Neural progenitor cell (in vitro differentiated cells): ENCODE results near the gene PTPRN2. TPM values are rescaled to one million over a fixed set of nuclear protein-coding genes. Genes with fewer than 3 reads are reported as not detected.
A peak's percentile ranks its signal among the peaks of the same experiment; 100 is the strongest.

Source experiments
- DNase-seq: peaks from one replicate; pipeline ENCODE4 v3.0.0-alpha.2; 2016; ENCODE audit warnings: low spot score
- H2AFZ ChIP-seq: fragments of 200-600 bp; sonication (generic); replicated peaks from 2 replicates; pipeline ENCODE4 v1.6.1; 2016; ENCODE audit warnings: antibody characterized with exemption
- H3F3A ChIP-seq: fragments of 200-600 bp; sonication (generic); 2 replicates; pipeline ENCODE4 v1.6.1; 2016; ENCODE audit warnings: antibody characterized with exemption, low read depth
- H3K27ac ChIP-seq: fragments of 200-600 bp; sonication (generic); 2 replicates; pipeline ENCODE4 v1.5.1; 2016; ENCODE audit warnings: mild to moderate bottlenecking
- H3K27me3 ChIP-seq: fragments of 200-600 bp; sonication (generic); 2 replicates; pipeline ENCODE4 v1.6.1; 2016; ENCODE audit warnings: mild to moderate bottlenecking, moderate library complexity
- H3K36me3 ChIP-seq: fragments of 200-600 bp; sonication (generic); 2 replicates; pipeline ENCODE4 v1.5.1; 2016
- H3K4me1 ChIP-seq: fragments of 200-600 bp; sonication (generic); 2 replicates; pipeline ENCODE4 v1.6.1; 2016; ENCODE audit warnings: mixed run types
- H3K4me2 ChIP-seq: fragments of 200-600 bp; sonication (generic); 2 replicates; pipeline ENCODE4 v1.6.1; 2016
- H3K4me3 ChIP-seq: fragments of 200-600 bp; sonication (generic); 2 replicates; pipeline ENCODE4 v1.5.1; 2016
- H3K79me2 ChIP-seq: fragments of 200-600 bp; sonication (generic); 2 replicates; pipeline ENCODE4 v1.6.1; 2016; ENCODE audit warnings: low read depth
- H3K9ac ChIP-seq: fragments of 200-600 bp; sonication (generic); 2 replicates; pipeline ENCODE4 v1.6.1; 2016
- H3K9me3 ChIP-seq: fragments of 200-600 bp; sonication (generic); 2 replicates; pipeline ENCODE4 v1.5.1; 2016; ENCODE audit warnings: low read depth
- H4K20me1 ChIP-seq: fragments of 200-600 bp; sonication (generic); 2 replicates; pipeline ENCODE4 v1.6.1; 2016; ENCODE audit warnings: low read depth
- H3K27ac Mint-ChIP-seq: 3 replicates; pipeline ENCODE4 v1.8.0; 2021; ENCODE audit warnings: mixed read lengths
- H3K27me3 Mint-ChIP-seq: 2 replicates; pipeline ENCODE4 v1.8.0; 2022; ENCODE audit warnings: low read depth, mild to moderate bottlenecking, inconsistent platforms, moderate library complexity, mixed read lengths; ENCODE audit not compliant: insufficient read depth
- H3K36me3 Mint-ChIP-seq: 3 replicates; pipeline ENCODE4 v1.8.0; 2021; ENCODE audit warnings: mixed read lengths
- H3K4me1 Mint-ChIP-seq: 3 replicates; pipeline ENCODE4 v1.8.0; 2021; ENCODE audit warnings: mixed read lengths
- H3K4me3 Mint-ChIP-seq: 3 replicates; pipeline ENCODE4 v1.8.0; 2021; ENCODE audit warnings: mild to moderate bottlenecking, moderate library complexity, mixed read lengths
- H3K9me3 Mint-ChIP-seq: 3 replicates; pipeline ENCODE4 v1.8.0; 2020; ENCODE audit warnings: mixed read lengths
- CTCF ChIP-seq: fragments of 200-600 bp; sonication (generic); IDR thresholded peaks from 2 replicates; pipeline ENCODE4 v1.5.1; 2017; ENCODE audit warnings: antibody characterized with exemption, mild to moderate bottlenecking
- EZH2 ChIP-seq: fragments of 200-600 bp; sonication (generic); IDR thresholded peaks from 2 replicates; pipeline ENCODE4 v1.6.1; 2017; ENCODE audit warnings: antibody characterized with exemption, mild to moderate bottlenecking, moderate library complexity
- EZH2phosphoT487 ChIP-seq: fragments of 200-600 bp; sonication (generic); IDR thresholded peaks from 2 replicates; pipeline ENCODE4 v1.6.1; 2017; ENCODE audit warnings: antibody characterized with exemption
- total RNA-seq: library from RNA; depleted of rRNA; stranded (reverse); fragments of >200 nt; gene quantifications from 2 replicates; pipeline ENCODE4 v1.2.3, GENCODE V29; 2015; ENCODE audit warnings: low replicate concordance

PTPRN2 gene
- total RNA-seq, 1 donor from 2014 or later: 3.0 TPM

GRCh38 chr7:158588085-158588877 lies 658 bp upstream of the PTPRN2 start:
- DNase-seq: peak; percentile 65
- peak overlapping the region; percentile 97 for H2AFZ ChIP-seq
- H3K27me3 Mint-ChIP-seq: peaks cover 40% of the 10 kb centered on the region

GRCh38 chr7:158586499-158587161 lies 993 bp downstream of the PTPRN2 start:
- peak overlapping the region; percentile 91 for H3K4me2 ChIP-seq
- Mint-ChIP-seq H3K36me3 (no peaks in the 10 kb centered on the region), H3K27me3 (peaks cover 46% of the 10 kb centered on the region), H3K9me3 (no peaks in the 10 kb centered on the region), H3K4me3 (peak overlapping the region; percentile 83), H3K4me1 (peaks cover 3% of the 10 kb centered on the region), H3K27ac (no peak overlapping the region)
- no peak overlapping the region for H3K27ac ChIP-seq
- DNase-seq: peak; percentile 14
- TF ChIP-seq CTCF (no peak), EZH2phosphoT487 (peak; percentile 43), EZH2 (peak; percentile 65)
- H3F3A ChIP-seq: peaks cover 6% of the 10 kb centered on the region
- no peaks in the 10 kb centered on the region for H3K9me3 ChIP-seq
- no peaks in the 10 kb centered on the region for H3K79me2 ChIP-seq
- H3K9ac ChIP-seq: no peak overlapping the region
- peaks cover 76% of the 10 kb centered on the region for H3K27me3 ChIP-seq
- H3K36me3 ChIP-seq: no peaks in the 10 kb centered on the region
- peaks cover 19% of the 10 kb centered on the region for H4K20me1 ChIP-seq
- peaks cover 11% of the 10 kb centered on the region for H3K4me1 ChIP-seq
- H2AFZ ChIP-seq: no peak overlapping the region
- H3K4me3 ChIP-seq: peak overlapping the region; percentile 11

More at GRCh38 chr7:158588085-158588877, 658 bp upstream of the PTPRN2 start:
- Mint-ChIP-seq H3K4me1 (peaks cover 3% of the 10 kb centered on the region), H3K4me3 (peak overlapping the region; percentile 83), H3K9me3 (no peaks in the 10 kb centered on the region), H3K27ac (no peak overlapping the region), H3K36me3 (no peaks in the 10 kb centered on the region)
- Histone ChIP-seq H3F3A (peaks cover 6% of the 10 kb centered on the region), H3K79me2 (no peaks in the 10 kb centered on the region), H3K4me1 (peaks cover 11% of the 10 kb centered on the region), H3K4me2 (peak overlapping the region; percentile 90), H4K20me1 (peaks cover 19% of the 10 kb centered on the region), H3K4me3 (peak overlapping the region; percentile 53), H3K27ac (no peak overlapping the region), H3K27me3 (peaks cover 92% of the 10 kb centered on the region), H3K9ac (no peak overlapping the region), H3K36me3 (no peaks in the 10 kb centered on the region), H3K9me3 (no peaks in the 10 kb centered on the region)
- TF ChIP-seq EZH2 (peak; percentile 76), EZH2phosphoT487 (no peak), CTCF (no peak)

- no peak for TF ChIP-seq EZH2phosphoT487
- no peak overlapping the region for H3K9ac ChIP-seq
Observed at GRCh38 chr7:158585721-158586498, 1.7 kb downstream of the PTPRN2 start.

More at GRCh38 chr7:158585721-158586498, 1.7 kb downstream of the PTPRN2 start:
- Histone ChIP-seq H3K9me3 (no peaks in the 10 kb centered on the region), H3K4me3 (no peak overlapping the region), H3K36me3 (no peaks in the 10 kb centered on the region), H3K27me3 (peaks cover 71% of the 10 kb centered on the region), H3K4me2 (peak overlapping the region; percentile 91), H3K4me1 (peaks cover 11% of the 10 kb centered on the region), H4K20me1 (peaks cover 19% of the 10 kb centered on the region), H3K27ac (no peak overlapping the region), H3F3A (peaks cover 6% of the 10 kb centered on the region), H3K79me2 (no peaks in the 10 kb centered on the region), H2AFZ (no peak overlapping the region)
- H3K4me3 Mint-ChIP-seq: peak overlapping the region; percentile 83
- no peak for DNase-seq
- peaks cover 3% of the 10 kb centered on the region for H3K9me3 Mint-ChIP-seq
- peaks cover 3% of the 10 kb centered on the region for H3K4me1 Mint-ChIP-seq
- H3K27ac Mint-ChIP-seq: no peak overlapping the region
- H3K27me3 Mint-ChIP-seq: peaks cover 46% of the 10 kb centered on the region
- no peaks in the 10 kb centered on the region for H3K36me3 Mint-ChIP-seq
